PC-3 (cell line): ENCODE results near the gene AP5Z1. TPM values are rescaled to one million over a fixed set of nuclear protein-coding genes. Genes with fewer than 3 reads are reported as not detected.

ENCODE experiments used
- ATAC-seq: fragments of 200-7000 bp; cut with Tn5 transposase; 2 replicates; pipeline ENCODE4 v1.9.1; 2020; ENCODE audit warnings: mild to moderate bottlenecking, moderate library complexity
- BruUV-seq: library from RNA; stranded (reverse); fragments of 400-500 nt; replicated peaks from 2 replicates; lab custom pipeline; 2021; lab: Mats Ljungman, UMichigan
- CTCF ChIA-PET: fragments of 300-600 bp; sonication (Branson Sonifier 250); formaldehyde crosslinking; loops from one replicate; lab custom pipeline; 2022; ENCODE audit warnings: antibody characterized with exemption; lab: Charles Lee
- POLR2A ChIA-PET: fragments of 300-600 bp; sonication (Branson Sonifier 250); formaldehyde crosslinking; loops from one replicate; lab custom pipeline; 2022; ENCODE audit warnings: antibody characterized with exemption; ENCODE audit not compliant: unreplicated experiment; lab: Charles Lee
- DNase-seq: peaks from one replicate; pipeline ENCODE4 v3.0.0-alpha.2; 2015
- H2AFZ ChIP-seq: fragments of 300-600 bp; sonication (generic); 2 replicates; pipeline ENCODE4 v1.6.0; 2016; ENCODE audit warnings: antibody characterized with exemption, low read length
- H3F3A ChIP-seq: fragments of 300-600 bp; sonication (generic); one replicate; pipeline ENCODE4 v1.6.0; 2017; ENCODE audit warnings: antibody characterized with exemption, low read length, control low read depth, mild to moderate bottlenecking; ENCODE audit not compliant: unreplicated experiment
- H3K27ac ChIP-seq: fragments of 300-600 bp; sonication (generic); 2 replicates; pipeline ENCODE4 v1.5.1; 2016; ENCODE audit warnings: mild to moderate bottlenecking, low read length
- H3K27me3 ChIP-seq: fragments of 300-600 bp; sonication (generic); 2 replicates; pipeline ENCODE4 v1.6.1; 2016; ENCODE audit warnings: low read length, mixed read lengths
- H3K36me3 ChIP-seq: fragments of 300-600 bp; sonication (generic); 2 replicates; pipeline ENCODE4 v1.6.1; 2016; ENCODE audit warnings: low read depth, mixed run types, low read length, mixed read lengths
- H3K4me1 ChIP-seq: fragments of 300-600 bp; sonication (generic); 2 replicates; pipeline ENCODE4 v1.5.1; 2016; ENCODE audit warnings: low read length; ENCODE audit not compliant: insufficient read depth
- H3K4me2 ChIP-seq: fragments of 300-600 bp; sonication (generic); 2 replicates; pipeline ENCODE4 v1.6.0; 2016; ENCODE audit warnings: low read length
- H3K4me3 ChIP-seq: fragments of 300-600 bp; sonication (generic); 2 replicates; pipeline ENCODE4 v1.5.1; 2016; ENCODE audit warnings: mild to moderate bottlenecking, low read length, mixed read lengths
- H3K79me2 ChIP-seq: fragments of 300-600 bp; sonication (generic); 2 replicates; pipeline ENCODE4 v1.6.1; 2017; ENCODE audit warnings: low read length, mixed read lengths
- H3K9ac ChIP-seq: fragments of 300-600 bp; sonication (generic); 2 replicates; pipeline ENCODE4 v1.6.0; 2016; ENCODE audit warnings: mild to moderate bottlenecking, low read length
- H3K9me2 ChIP-seq: fragments of 300-600 bp; sonication (generic); replicated peaks from 2 replicates; pipeline ENCODE4 v1.6.1; 2016; ENCODE audit warnings: mixed run types, low read length, mixed read lengths
- H3K9me3 ChIP-seq: fragments of 300-600 bp; sonication (generic); 2 replicates; pipeline ENCODE4 v1.6.1; 2016; ENCODE audit warnings: low read length, mixed read lengths
- H4K20me1 ChIP-seq: fragments of 300-600 bp; sonication (generic); 2 replicates; pipeline ENCODE4 v1.6.1; 2016; ENCODE audit warnings: low read length, mixed read lengths
- CTCF ChIP-seq: fragments of 300-600 bp; sonication (generic); conservative IDR thresholded peaks from 2 replicates; pipeline ENCODE4 v1.5.1; 2017; ENCODE audit warnings: antibody characterized with exemption, low read depth, mild to moderate bottlenecking, low read length
- EZH2 ChIP-seq: fragments of 300-600 bp; sonication (generic); IDR thresholded peaks from one replicate; pipeline ENCODE4 v1.6.1; 2017; ENCODE audit warnings: antibody characterized with exemption, mild to moderate bottlenecking, low read length; ENCODE audit not compliant: unreplicated experiment
- EZH2phosphoT487 ChIP-seq: fragments of 300-600 bp; sonication (generic); IDR thresholded peaks from 2 replicates; pipeline ENCODE4 v1.6.1; 2018; ENCODE audit warnings: mild to moderate bottlenecking, antibody characterized with exemption, low read length, borderline replicate concordance
- intact Hi-C: fragments of 100-400 bp; cut with micrococcal nuclease; formaldehyde crosslinking; loops from 2 replicates; pipeline ENCODE4 v1.9.0; 2023
- total RNA-seq: library from RNA; depleted of rRNA; stranded (reverse); fragments of >200 nt; gene quantifications from 2 replicates; pipeline ENCODE4 v1.2.3, GENCODE V29; 2014

The AP5Z1 gene
- total RNA-seq, 1 experiment from 2014 or later: 36.6 TPM

- Histone ChIP-seq H3K4me2 (no peak overlapping the region), H2AFZ (no peak overlapping the region), H3K9me2 (no peaks in the 10 kb centered on the region), H4K20me1 (no peaks in the 10 kb centered on the region), H3K4me1 (no peaks in the 10 kb centered on the region), H3K27me3 (no peaks in the 10 kb centered on the region), H3K36me3 (no peaks in the 10 kb centered on the region), H3K79me2 (no peaks in the 10 kb centered on the region), H3F3A (no peaks in the 10 kb centered on the region), H3K4me3 (no peak overlapping the region), H3K9ac (no peak overlapping the region), H3K9me3 (no peaks in the 10 kb centered on the region), H3K27ac (no peak overlapping the region)
- BruUV-seq: no TSS peak
- DNase-seq (no peak), ATAC-seq (no peak)
- CTCF ChIA-PET: no interaction called here
- TF ChIP-seq EZH2phosphoT487 (no peak), CTCF (no peak), EZH2 (no peak)
- POLR2A ChIA-PET: no interaction called here
- intact Hi-C loops: no loop called here
These were observed 47.3 kb downstream of the AP5Z1 start for GRCh38 chr7:4822677-4823076.

GRCh38 chr7:4823441-4824119 lies 48.2 kb downstream of the AP5Z1 start:
- no peaks in the 10 kb centered on the region for H3K27me3 ChIP-seq
- no TSS peak for BruUV-seq
- no peaks in the 10 kb centered on the region for H4K20me1 ChIP-seq
- H3K27ac ChIP-seq: no peak overlapping the region
- TF ChIP-seq CTCF (no peak), EZH2 (no peak), EZH2phosphoT487 (no peak)
- no peaks in the 10 kb centered on the region for H3K36me3 ChIP-seq
- no peaks in the 10 kb centered on the region for H3K9me3 ChIP-seq
- H3K4me2 ChIP-seq: no peak overlapping the region
- no peaks in the 10 kb centered on the region for H3K79me2 ChIP-seq
- H3K4me3 ChIP-seq: no peak overlapping the region
- no peaks in the 10 kb centered on the region for H3F3A ChIP-seq
- intact Hi-C loops: no loop called here
- DNase-seq: no peak
- H3K9ac ChIP-seq: no peak overlapping the region
- no peaks in the 10 kb centered on the region for H3K4me1 ChIP-seq
- ChIA-PET POLR2A (interaction anchor here (0.7 kb wide), 1 partner anchor 27 kb away, joined by 3 read pairs; no protein-coding TSS in a partner anchor), CTCF (no interaction called here)
- no peak overlapping the region for H2AFZ ChIP-seq
- no peak for ATAC-seq
- H3K9me2 ChIP-seq: no peaks in the 10 kb centered on the region

GRCh38 chr7:4824120-4824775 lies 48.8 kb downstream of the AP5Z1 start:
- no peak overlapping the region for H3K9ac ChIP-seq
- no peaks in the 10 kb centered on the region for H3F3A ChIP-seq
- BruUV-seq: no TSS peak
- no peaks in the 10 kb centered on the region for H3K9me2 ChIP-seq
- no peak overlapping the region for H3K4me3 ChIP-seq
- no peaks in the 10 kb centered on the region for H4K20me1 ChIP-seq
- ChIA-PET POLR2A (interaction anchor here (0.7 kb wide), 1 partner anchor 28 kb away, joined by 3 read pairs; no protein-coding TSS in a partner anchor), CTCF (no interaction called here)
- intact Hi-C loops: no loop called here
- no peaks in the 10 kb centered on the region for H3K4me1 ChIP-seq
- no peak for DNase-seq
- no peaks in the 10 kb centered on the region for H3K79me2 ChIP-seq
- no peak for TF ChIP-seq EZH2
- no peaks in the 10 kb centered on the region for H3K27me3 ChIP-seq
- no peak overlapping the region for H3K4me2 ChIP-seq
- H3K9me3 ChIP-seq: no peaks in the 10 kb centered on the region
- no peaks in the 10 kb centered on the region for H3K36me3 ChIP-seq
- no peak overlapping the region for H3K27ac ChIP-seq
- ATAC-seq: no peak
- H2AFZ ChIP-seq: no peak overlapping the region
